ENCODE results near the gene DCUN1D4.

GRCh38 chr4:51872283-51872997 lies 29.5 kb downstream of the DCUN1D4 start:
- TF ChIP-seq ZNF416 (CRISPR knock-in tag; IDR thresholded peaks at IDR 0.05) (no peak), CTCF (IDR thresholded peaks at IDR 0.05) (no peak), ATF3 (CRISPR knock-in tag; conservative IDR thresholded peaks at IDR 0.05) (no peak), E2F4 (CRISPR knock-in tag; IDR thresholded peaks at IDR 0.05; ENCODE audit: borderline replicate concordance, low read depth) (no peak)

All from WTC11 (cell line).